ENCODE results near the gene YWHAB. TPM values are rescaled to one million over a fixed set of nuclear protein-coding genes. Genes with fewer than 3 reads are reported as not detected.
A peak's percentile ranks its signal among the peaks of the same experiment; 100 is the strongest.

YWHAB gene
- total RNA-seq, 1 experiment from 2014 or later = 267 TPM

DNA sequence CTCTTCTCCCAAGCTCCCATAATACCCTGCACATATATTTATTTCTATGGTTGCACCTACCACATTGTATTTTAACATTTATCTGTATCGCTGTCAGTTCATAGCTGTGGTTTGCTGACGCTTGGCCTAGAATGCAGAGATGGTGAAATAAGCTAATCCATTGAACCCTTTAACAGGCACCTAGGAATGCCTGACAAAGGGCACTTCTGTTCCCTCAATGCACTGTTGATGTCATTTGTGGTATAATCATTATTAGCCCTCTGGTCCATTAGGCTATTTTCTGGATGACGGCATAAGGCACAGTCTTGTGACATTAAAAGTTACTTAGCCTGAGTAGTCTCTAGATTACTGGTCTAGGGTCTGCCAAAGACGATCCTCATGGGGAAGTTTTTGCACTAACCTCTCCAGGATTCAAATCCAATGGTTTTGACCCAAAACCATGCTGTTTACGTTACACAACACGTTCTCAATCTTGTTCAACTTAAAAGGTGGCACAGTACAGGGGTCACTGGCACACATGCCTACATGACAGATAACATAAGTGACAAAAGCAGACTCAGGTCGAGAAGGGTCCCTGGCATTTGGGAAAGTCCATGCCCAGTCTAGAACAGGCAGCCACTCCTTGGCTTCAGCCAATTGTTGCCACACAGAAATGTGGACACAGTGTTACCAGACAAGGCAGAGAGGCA lies 2.1 kb upstream of the YWHAB start:
- BruUV-seq (replicated peaks) = no TSS peak
- Histone ChIP-seq H3K9me3 (ENCODE audit: control insufficient read depth, insufficient read depth, low read depth, low read length) (no peaks in the 10 kb centered on the region), H3K27me3 (ENCODE audit: control insufficient read depth, insufficient read depth, low read length) (no peaks in the 10 kb centered on the region), H3K4me3 (ENCODE audit: low read depth in 2 of 2, low read length in 2 of 2) (no peak overlapping the region), H3K27ac (ENCODE audit: low read length) (no peak overlapping the region; the same call in 1 of the 2 replicates), H3K36me3 (ENCODE audit: control insufficient read depth, insufficient read depth, low read length) (peaks cover 9% of the 10 kb centered on the region), H3K4me1 (ENCODE audit: control insufficient read depth, insufficient read depth, low read length) (peaks cover 11% of the 10 kb centered on the region)
- ChIA-PET POLR2A (no interaction called here), CTCF (interaction anchor here (0.5 kb wide), 1 partner anchor 409 kb away, joined by 5 read pairs; no protein-coding TSS in a partner anchor)
- ATAC-seq (no peak), DNase-seq (ENCODE audit: low read depth, low spot score) (no peak)
- TF ChIP-seq TCF7L2 (IDR thresholded peaks at IDR 0.05; ENCODE audit: low read depth, low read length) (no peak), POLR2AphosphoS5 (IDR thresholded peaks at IDR 0.05; ENCODE audit: low read depth, low read length) (no peak), SIN3A (IDR thresholded peaks at IDR 0.05; ENCODE audit: borderline replicate concordance, insufficient read depth, low read depth, low read length) (no peak)
- TF ChIP-seq, protein P1, sequence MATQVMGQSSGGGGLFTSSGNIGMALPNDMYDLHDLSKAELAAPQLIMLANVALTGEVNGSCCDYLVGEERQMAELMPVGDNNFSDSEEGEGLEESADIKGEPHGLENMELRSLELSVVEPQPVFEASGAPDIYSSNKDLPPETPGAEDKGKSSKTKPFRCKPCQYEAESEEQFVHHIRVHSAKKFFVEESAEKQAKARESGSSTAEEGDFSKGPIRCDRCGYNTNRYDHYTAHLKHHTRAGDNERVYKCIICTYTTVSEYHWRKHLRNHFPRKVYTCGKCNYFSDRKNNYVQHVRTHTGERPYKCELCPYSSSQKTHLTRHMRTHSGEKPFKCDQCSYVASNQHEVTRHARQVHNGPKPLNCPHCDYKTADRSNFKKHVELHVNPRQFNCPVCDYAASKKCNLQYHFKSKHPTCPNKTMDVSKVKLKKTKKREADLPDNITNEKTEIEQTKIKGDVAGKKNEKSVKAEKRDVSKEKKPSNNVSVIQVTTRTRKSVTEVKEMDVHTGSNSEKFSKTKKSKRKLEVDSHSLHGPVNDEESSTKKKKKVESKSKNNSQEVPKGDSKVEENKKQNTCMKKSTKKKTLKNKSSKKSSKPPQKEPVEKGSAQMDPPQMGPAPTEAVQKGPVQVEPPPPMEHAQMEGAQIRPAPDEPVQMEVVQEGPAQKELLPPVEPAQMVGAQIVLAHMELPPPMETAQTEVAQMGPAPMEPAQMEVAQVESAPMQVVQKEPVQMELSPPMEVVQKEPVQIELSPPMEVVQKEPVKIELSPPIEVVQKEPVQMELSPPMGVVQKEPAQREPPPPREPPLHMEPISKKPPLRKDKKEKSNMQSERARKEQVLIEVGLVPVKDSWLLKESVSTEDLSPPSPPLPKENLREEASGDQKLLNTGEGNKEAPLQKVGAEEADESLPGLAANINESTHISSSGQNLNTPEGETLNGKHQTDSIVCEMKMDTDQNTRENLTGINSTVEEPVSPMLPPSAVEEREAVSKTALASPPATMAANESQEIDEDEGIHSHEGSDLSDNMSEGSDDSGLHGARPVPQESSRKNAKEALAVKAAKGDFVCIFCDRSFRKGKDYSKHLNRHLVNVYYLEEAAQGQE (IDR thresholded peaks at IDR 0.05; ENCODE audit: insufficient read depth in 1 of 2, low read depth in 2 of 2, low read length in 1 of 2) = no peak
- TF ChIP-seq, protein P2, sequence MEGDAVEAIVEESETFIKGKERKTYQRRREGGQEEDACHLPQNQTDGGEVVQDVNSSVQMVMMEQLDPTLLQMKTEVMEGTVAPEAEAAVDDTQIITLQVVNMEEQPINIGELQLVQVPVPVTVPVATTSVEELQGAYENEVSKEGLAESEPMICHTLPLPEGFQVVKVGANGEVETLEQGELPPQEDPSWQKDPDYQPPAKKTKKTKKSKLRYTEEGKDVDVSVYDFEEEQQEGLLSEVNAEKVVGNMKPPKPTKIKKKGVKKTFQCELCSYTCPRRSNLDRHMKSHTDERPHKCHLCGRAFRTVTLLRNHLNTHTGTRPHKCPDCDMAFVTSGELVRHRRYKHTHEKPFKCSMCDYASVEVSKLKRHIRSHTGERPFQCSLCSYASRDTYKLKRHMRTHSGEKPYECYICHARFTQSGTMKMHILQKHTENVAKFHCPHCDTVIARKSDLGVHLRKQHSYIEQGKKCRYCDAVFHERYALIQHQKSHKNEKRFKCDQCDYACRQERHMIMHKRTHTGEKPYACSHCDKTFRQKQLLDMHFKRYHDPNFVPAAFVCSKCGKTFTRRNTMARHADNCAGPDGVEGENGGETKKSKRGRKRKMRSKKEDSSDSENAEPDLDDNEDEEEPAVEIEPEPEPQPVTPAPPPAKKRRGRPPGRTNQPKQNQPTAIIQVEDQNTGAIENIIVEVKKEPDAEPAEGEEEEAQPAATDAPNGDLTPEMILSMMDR (IDR thresholded peaks at IDR 0.05) = no peak
- intact Hi-C loops (cut with micrococcal nuclease; ENCODE audit: unreplicated experiment) (no loop called here), in situ Hi-C loops (cut with HindIII; ENCODE audit: low pct_unique_long_range_greater_than_20kb, low sequenced_read_pairs) (no loop called here)

DNA sequence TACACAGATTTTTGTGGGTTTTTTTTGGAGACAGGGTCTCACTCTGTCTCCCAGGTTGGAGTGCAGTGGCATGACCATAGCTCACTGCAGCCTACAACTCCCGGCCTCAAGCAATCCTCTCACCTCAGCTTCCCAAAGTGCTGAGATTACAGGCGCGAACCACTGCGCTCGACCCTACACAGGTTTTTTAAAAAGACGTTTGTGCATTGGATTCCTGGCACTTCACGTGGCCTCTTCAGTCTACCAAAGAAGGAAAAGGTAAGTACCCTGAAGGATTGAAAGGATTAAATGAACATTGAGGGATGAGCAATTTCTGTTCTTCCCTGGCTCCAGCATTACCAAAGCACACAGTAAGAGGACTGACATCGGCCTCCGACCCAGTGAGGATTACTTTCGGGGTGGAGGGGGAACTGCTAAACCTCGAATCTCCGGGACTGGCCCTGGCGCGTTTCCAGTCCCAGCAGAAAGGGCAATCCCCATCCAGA lies 556 bp upstream of the YWHAB start:
- Histone ChIP-seq H3K27me3 (ENCODE audit: control insufficient read depth, insufficient read depth, low read length) (no peaks in the 10 kb centered on the region), H3K9me3 (ENCODE audit: control insufficient read depth, insufficient read depth, low read depth, low read length) (no peaks in the 10 kb centered on the region), H3K4me1 (ENCODE audit: control insufficient read depth, insufficient read depth, low read length) (peaks cover 27% of the 10 kb centered on the region), H3K4me3 (ENCODE audit: low read depth in 2 of 2, low read length in 2 of 2) (peak overlapping the region; percentile 79 to 96), H3K36me3 (ENCODE audit: control insufficient read depth, insufficient read depth, low read length) (peaks cover 13% of the 10 kb centered on the region), H3K27ac (ENCODE audit: low read length) (peak overlapping the region; percentile 82)
- intact Hi-C loops (cut with micrococcal nuclease; ENCODE audit: unreplicated experiment) (no loop called here), in situ Hi-C loops (cut with HindIII; ENCODE audit: low pct_unique_long_range_greater_than_20kb, low sequenced_read_pairs) (no loop called here)
- ATAC-seq (peak; percentile 19; the same call in 1 of the 2 replicates), DNase-seq (ENCODE audit: low read depth, low spot score) (no peak)
- TSS peak; percentile 81 for BruUV-seq (replicated peaks)
- no peak for TF ChIP-seq POLR2AphosphoS5 (IDR thresholded peaks at IDR 0.05; ENCODE audit: low read depth, low read length)
- no peak for TF ChIP-seq TCF7L2 (IDR thresholded peaks at IDR 0.05; ENCODE audit: low read depth, low read length)
- TF ChIP-seq SIN3A (IDR thresholded peaks at IDR 0.05; ENCODE audit: borderline replicate concordance, insufficient read depth, low read depth, low read length) = no peak
- CTCF ChIA-PET = interaction anchor here (0.9 kb wide), 1 partner anchor 8 kb away, joined by 3 read pairs; no protein-coding TSS in a partner anchor
- POLR2A ChIA-PET = interaction anchor here (0.6 to 1.0 kb wide), 5 partner anchors 22 to 501 kb away, joined by 3 to 7 read pairs (median 3); no protein-coding TSS in a partner anchor

DNA sequence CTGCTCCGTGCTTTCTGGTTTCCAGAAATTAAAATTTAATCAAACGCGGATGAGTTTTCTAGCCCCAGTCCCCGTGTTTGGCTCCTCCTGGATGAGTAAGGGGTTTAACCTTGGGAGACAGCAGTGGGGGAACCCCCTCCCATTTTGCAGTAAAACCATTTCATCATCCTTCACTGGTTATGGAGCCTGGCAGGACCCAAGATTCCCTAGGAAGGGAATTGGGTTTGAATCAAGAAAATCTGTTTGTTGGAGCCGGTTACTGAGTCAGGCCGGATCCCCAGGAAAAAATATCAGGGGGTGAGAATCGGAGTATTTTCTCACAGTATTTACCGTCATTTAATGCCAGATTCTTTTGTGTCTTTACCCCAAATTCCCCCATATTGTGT lies 754 bp downstream of the YWHAB start:
- peak overlapping the region; percentile 94 to 96 for H3K4me3 ChIP-seq (ENCODE audit: low read depth in 2 of 2, low read length in 2 of 2)
- POLR2A ChIA-PET = no interaction called here
- intact Hi-C loops (cut with micrococcal nuclease; ENCODE audit: unreplicated experiment) = no loop called here
- peaks cover 28% of the 10 kb centered on the region for H3K4me1 ChIP-seq (ENCODE audit: control insufficient read depth, insufficient read depth, low read length)
- CTCF ChIA-PET = no interaction called here
- no TSS peak for BruUV-seq (replicated peaks)
- in situ Hi-C loops (cut with HindIII; ENCODE audit: low pct_unique_long_range_greater_than_20kb, low sequenced_read_pairs) = no loop called here
- DNase-seq (ENCODE audit: low read depth, low spot score) (no peak), ATAC-seq (no peak)
- H3K36me3 ChIP-seq (ENCODE audit: control insufficient read depth, insufficient read depth, low read length) = peaks cover 13% of the 10 kb centered on the region
- peak overlapping the region; percentile 94 for H3K27ac ChIP-seq (ENCODE audit: low read length)
- TF ChIP-seq POLR2AphosphoS5 (IDR thresholded peaks at IDR 0.05; ENCODE audit: low read depth, low read length) = no peak
- no peak for TF ChIP-seq SIN3A (IDR thresholded peaks at IDR 0.05; ENCODE audit: borderline replicate concordance, insufficient read depth, low read depth, low read length)
- TF ChIP-seq TCF7L2 (IDR thresholded peaks at IDR 0.05; ENCODE audit: low read depth, low read length) = no peak
- TF ChIP-seq, protein P2 (IDR thresholded peaks at IDR 0.05) = no peak
- H3K27me3 ChIP-seq (ENCODE audit: control insufficient read depth, insufficient read depth, low read length) = no peaks in the 10 kb centered on the region
- H3K9me3 ChIP-seq (ENCODE audit: control insufficient read depth, insufficient read depth, low read depth, low read length) = no peaks in the 10 kb centered on the region
